Cardiac muscle cell (in vitro differentiated cells and primary cell): Measurements from ENCODE around the gene CAMK2G. TPM values are rescaled to one million over a fixed set of nuclear protein-coding genes. Genes with fewer than 3 reads are reported as not detected.
A peak's percentile ranks its signal among the peaks of the same experiment; 100 is the strongest.
"Not testable (repeated sequence)": the region's sequence is repeated elsewhere in the genome, so short reads cannot be mapped to it uniquely, and the experiment has no call there.

Experiments used
- DNase-seq, 2 donors: peaks; one replicate each; pipeline versions ENCODE4 v3.0.0 to v3.0.0-alpha.2; 2010 to 2017; ENCODE audit warnings: low read depth in 1 of 2, low spot score in 1 of 2
- H3K27ac ChIP-seq: fragments of 200-600 bp; sonication (generic); 2 replicates; pipeline ENCODE4 v1.5.1; 2016
- H3K27me3 ChIP-seq: fragments of 200-600 bp; sonication (generic); 2 replicates; pipeline ENCODE4 v1.6.0; 2016; ENCODE audit warnings: control low read depth
- H3K36me3 ChIP-seq: fragments of 200-600 bp; sonication (generic); 2 replicates; pipeline ENCODE4 v1.5.1; 2016; ENCODE audit warnings: control low read depth
- H3K4me1 ChIP-seq: fragments of 200-600 bp; sonication (generic); 2 replicates; pipeline ENCODE4 v1.8.1; 2017; ENCODE audit warnings: low read depth, mild to moderate bottlenecking, mixed run types
- H3K4me3 ChIP-seq: fragments of 200-600 bp; sonication (generic); 2 replicates; pipeline ENCODE4 v1.5.1; 2016; ENCODE audit warnings: mild to moderate bottlenecking
- H3K9me3 ChIP-seq: fragments of 200-600 bp; sonication (generic); 2 replicates; pipeline ENCODE4 v1.5.1; 2017; ENCODE audit warnings: low read depth, mild to moderate bottlenecking, control low read depth
- CTCF ChIP-seq: IDR thresholded peaks from 2 replicates; pipeline ENCODE4 v1.5.1; 2012; ENCODE audit warnings: low read depth, mild to moderate bottlenecking, low read length
- polyA plus RNA-seq: library from polyadenylated mRNA; unstranded; fragments of >200 nt; fragmentation: Nextera tagmentation; extraction: Ambion mirVana; gene quantifications from 2 replicates; pipeline ENCODE4 v1.2.1, GENCODE V29; 2016
- total RNA-seq: library from RNA; depleted of rRNA; stranded (reverse); fragments of >200 nt; gene quantifications from 2 replicates; pipeline ENCODE4 v1.2.3, GENCODE V29; 2016

CAMK2G gene
- total and polyA plus RNA-seq, 2 experiments from 2014 or later = 7.7 to 29.8 TPM

- DNase-seq = no peak
- Histone ChIP-seq H3K27ac (no peak overlapping the region), H3K27me3 (no peaks in the 10 kb centered on the region), H3K9me3 (no peaks in the 10 kb centered on the region), H3K4me1 (no peaks in the 10 kb centered on the region), H3K4me3 (no peak overlapping the region), H3K36me3 (peaks cover 12% of the 10 kb centered on the region)
- TF ChIP-seq CTCF = no peak
Observed at GRCh38 chr10:73839276-73839966, 34.9 kb downstream of the CAMK2G start.

GRCh38 chr10:73838827-73839226 is 35.5 kb downstream of the CAMK2G start:
- H3K36me3 ChIP-seq = peaks cover 12% of the 10 kb centered on the region
- no peak overlapping the region for H3K4me3 ChIP-seq
- H3K27me3 ChIP-seq = no peaks in the 10 kb centered on the region
- DNase-seq = no peak
- no peaks in the 10 kb centered on the region for H3K9me3 ChIP-seq
- no peaks in the 10 kb centered on the region for H3K4me1 ChIP-seq
- TF ChIP-seq CTCF = no peak
- H3K27ac ChIP-seq = no peak overlapping the region

- DNase-seq = no peak
- Histone ChIP-seq H3K27ac (no peak overlapping the region), H3K27me3 (no peaks in the 10 kb centered on the region), H3K4me1 (no peaks in the 10 kb centered on the region), H3K4me3 (no peak overlapping the region), H3K9me3 (no peaks in the 10 kb centered on the region), H3K36me3 (peaks cover 12% of the 10 kb centered on the region)
- TF ChIP-seq CTCF = no peak
Observed at GRCh38 chr10:73838008-73838567, 36.3 kb downstream of the CAMK2G start.

GRCh38 chr10:73837072-73837471 is 37.3 kb downstream of the CAMK2G start:
- peaks cover 12% of the 10 kb centered on the region for H3K36me3 ChIP-seq
- DNase-seq = peak in 1 of 2 donors; percentile 66

GRCh38 chr10:73836427-73836980 is 37.9 kb downstream of the CAMK2G start:
- Histone ChIP-seq H3K4me3 (no peak overlapping the region), H3K9me3 (no peaks in the 10 kb centered on the region), H3K36me3 (peaks cover 10% of the 10 kb centered on the region), H3K27me3 (no peaks in the 10 kb centered on the region), H3K4me1 (no peaks in the 10 kb centered on the region), H3K27ac (no peak overlapping the region)
- DNase-seq = peak in 1 of 2 donors; percentile 59
- TF ChIP-seq CTCF = no peak

More at GRCh38 chr10:73837072-73837471, 37.3 kb downstream of the CAMK2G start:
- H3K9me3 ChIP-seq = no peaks in the 10 kb centered on the region
- no peak for TF ChIP-seq CTCF
- no peaks in the 10 kb centered on the region for H3K27me3 ChIP-seq
- H3K4me1 ChIP-seq = no peaks in the 10 kb centered on the region
- no peak overlapping the region for H3K27ac ChIP-seq
- no peak overlapping the region for H3K4me3 ChIP-seq

GRCh38 chr10:73829090-73829489 is 45.3 kb downstream of the CAMK2G start:
- H3K4me1 ChIP-seq, H3K27me3 ChIP-seq, H3K27ac ChIP-seq, H3K4me3 ChIP-seq, H3K9me3 ChIP-seq, H3K36me3 ChIP-seq, DNase-seq: not testable (repeated sequence)
